ENCODE results near the gene TAF1B.

The TAF1B gene

GRCh38 chr2:9944330-9944758 is 101.1 kb downstream of the TAF1B start:
- DNase-seq = no peak

GRCh38 chr2:9945596-9945995 is 102.3 kb downstream of the TAF1B start:
- DNase-seq = no peak

- no peak for DNase-seq
Observed at GRCh38 chr2:9946076-9946475, 102.8 kb downstream of the TAF1B start.

- DNase-seq = no peak
Observed at GRCh38 chr2:9946818-9947217, 103.5 kb downstream of the TAF1B start.

- no peak for DNase-seq
Observed at GRCh38 chr2:9948721-9949120, 105.4 kb downstream of the TAF1B start.

- DNase-seq = no peak
Observed at GRCh38 chr2:9949239-9949991, 106.1 kb downstream of the TAF1B start.

- DNase-seq = no peak
Observed at GRCh38 chr2:9949992-9950520, 106.8 kb downstream of the TAF1B start.

- peak; percentile 47 for DNase-seq
Observed at GRCh38 chr2:9950521-9951271, 107.4 kb downstream of the TAF1B start.

GRCh38 chr2:9951272-9951521 is 107.9 kb downstream of the TAF1B start:
- no peak for DNase-seq

GRCh38 chr2:9951522-9952285 is 108.4 kb downstream of the TAF1B start, which contains the start of gene GRHL1:
GRHL1 (plus strand) TSS chr2:9951693; CDS start chr2:9951834, 141 bp downstream.
- peak; percentile 92 for DNase-seq

GRCh38 chr2:9952286-9952737 is 109.0 kb downstream of the TAF1B start:
- no peak for DNase-seq

GRCh38 chr2:9952856-9953503 is 109.7 kb downstream of the TAF1B start:
- no peak for DNase-seq

- DNase-seq = no peak
Observed at GRCh38 chr2:9954136-9954535, 110.9 kb downstream of the TAF1B start.

GRCh38 chr2:9958057-9958456 is 114.8 kb downstream of the TAF1B start:
- DNase-seq = no peak

GRCh38 chr2:9959262-9959661 is 116.0 kb downstream of the TAF1B start:
- no peak for DNase-seq

GRCh38 chr2:9961013-9961412 is 117.7 kb downstream of the TAF1B start:
- DNase-seq = no peak

- DNase-seq = no peak
Observed at GRCh38 chr2:9964334-9964980, 121.2 kb downstream of the TAF1B start.

GRCh38 chr2:9965119-9965822 is 122.0 kb downstream of the TAF1B start:
- no peak for DNase-seq

GRCh38 chr2:9966491-9967022 is 123.3 kb downstream of the TAF1B start:
- no peak for DNase-seq

- DNase-seq = no peak
Observed at GRCh38 chr2:9967053-9967775, 123.9 kb downstream of the TAF1B start.
